LoVo (cell line): ENCODE results near the gene PAX8.

ENCODE experiments used
- DNase-seq: peaks from one replicate; pipeline ENCODE4 v3.0.0-alpha.2; 2016; ENCODE audit warnings: low spot score

The PAX8 gene

DNA sequence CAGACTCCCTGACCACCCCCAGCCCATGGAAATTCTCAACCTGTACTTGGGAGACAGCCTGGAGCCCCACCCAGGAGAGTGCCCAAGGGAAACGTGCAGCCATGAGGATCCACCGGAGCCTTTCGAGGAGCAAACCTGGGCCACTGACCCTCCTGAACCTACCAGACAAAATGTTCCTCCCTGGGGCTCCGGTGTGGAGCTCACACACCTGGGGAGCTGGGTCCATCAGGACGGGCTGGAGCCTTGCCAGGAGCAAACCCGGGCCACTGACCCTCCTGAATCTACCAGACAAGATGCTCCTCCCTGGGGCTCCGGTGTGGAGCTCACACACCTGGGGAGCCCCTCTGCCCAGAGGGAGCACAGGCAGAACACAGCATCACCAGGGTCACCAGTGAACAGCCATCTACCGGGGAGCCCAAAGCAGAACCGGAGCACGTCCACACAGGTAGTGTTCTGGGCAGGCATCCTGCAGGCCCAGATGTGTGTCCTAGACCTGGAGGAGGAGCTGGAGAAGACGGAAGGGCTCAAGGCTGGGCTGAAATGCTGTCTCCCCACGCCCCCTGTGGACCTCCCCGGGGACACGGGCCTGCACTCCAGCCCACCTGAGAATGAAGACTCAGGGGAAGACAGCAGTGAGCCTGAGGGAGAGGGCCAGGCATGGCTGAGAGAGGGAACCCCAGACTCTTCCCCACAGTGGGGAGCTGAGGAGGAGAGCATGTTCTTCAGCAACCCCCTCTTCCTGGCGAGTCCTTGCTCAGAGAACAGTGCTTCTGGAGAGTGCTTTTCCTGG lies 96.1 kb downstream of the PAX8 start:
- DNase-seq, result no peak

DNA sequence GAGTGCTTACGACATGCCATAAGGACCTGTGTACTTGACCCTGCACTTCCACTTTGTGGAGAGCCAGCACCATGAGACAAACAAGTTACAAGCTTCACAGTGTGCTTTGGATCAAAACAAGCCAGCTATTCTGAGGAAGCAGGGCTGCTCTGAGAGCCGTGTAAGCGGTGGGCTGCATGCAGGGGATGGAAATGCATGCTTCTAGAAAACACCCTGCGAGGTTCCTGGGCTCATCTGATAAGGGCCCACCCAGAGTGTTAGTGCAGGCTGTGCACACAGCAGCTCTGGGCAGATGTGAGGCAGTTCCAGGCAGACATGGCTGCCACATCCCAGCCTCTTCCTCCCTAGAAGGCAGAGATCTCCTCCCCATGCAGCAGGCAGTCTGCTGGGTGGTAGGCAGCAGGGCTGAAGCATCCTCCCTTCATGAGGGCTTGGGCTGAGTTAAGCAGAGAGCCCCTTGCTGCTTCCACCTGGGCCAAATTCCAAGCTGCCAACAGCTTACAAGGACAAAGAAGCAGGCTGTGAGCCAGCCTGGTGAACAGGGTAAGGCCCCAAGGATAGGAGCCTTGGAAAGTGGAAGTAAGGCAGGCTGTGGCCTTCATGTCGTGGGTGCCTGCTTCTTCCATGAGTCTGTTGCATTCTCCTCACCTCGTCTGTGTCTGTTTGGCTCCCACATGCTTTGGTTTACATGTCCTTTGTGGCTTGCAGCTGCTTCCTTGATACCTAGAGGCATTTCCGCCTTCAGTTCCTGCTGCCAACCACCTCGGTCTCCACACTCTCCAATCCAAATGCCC lies 97.3 kb downstream of the PAX8 start:
- no peak for DNase-seq

DNA sequence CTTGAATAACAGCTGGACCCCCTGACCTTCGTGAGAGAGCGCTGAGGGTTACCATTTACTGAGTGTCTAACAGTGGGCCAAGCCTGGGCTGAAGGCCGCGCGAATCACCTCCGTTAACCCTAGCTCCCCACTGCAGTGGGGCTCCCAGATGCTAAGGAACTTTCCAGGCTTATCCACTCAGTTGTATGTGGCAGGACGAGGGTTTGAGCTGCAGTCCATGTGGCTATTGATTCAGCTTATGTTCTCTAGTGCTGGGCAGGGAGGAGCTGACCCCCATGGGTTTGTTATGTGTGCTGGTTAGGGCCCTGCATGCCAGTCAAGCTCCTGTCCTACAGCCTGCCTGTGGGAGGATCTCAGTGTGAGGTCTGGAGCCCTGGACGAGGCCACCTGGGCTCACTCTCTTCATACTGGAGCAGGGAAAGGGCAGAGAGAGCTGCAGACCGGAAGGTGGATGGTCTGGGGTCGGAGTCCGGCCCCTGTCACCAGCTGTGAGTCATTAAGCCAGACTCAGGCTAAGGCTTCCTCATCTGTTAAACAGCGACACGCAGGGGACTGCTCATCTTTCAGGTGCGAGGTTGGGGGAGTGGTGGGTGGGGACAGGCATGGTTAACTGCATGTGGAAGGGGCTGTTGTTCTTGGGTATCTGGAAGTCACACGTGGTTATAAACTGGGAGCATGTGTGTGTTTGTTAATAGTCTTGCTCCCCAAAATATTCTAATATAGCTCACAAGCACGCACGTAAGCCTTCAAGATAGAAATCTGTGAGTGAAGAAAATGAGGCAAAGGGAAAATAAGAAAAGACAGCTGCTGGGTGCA lies 98.4 kb downstream of the PAX8 start:
- no peak for DNase-seq

DNA sequence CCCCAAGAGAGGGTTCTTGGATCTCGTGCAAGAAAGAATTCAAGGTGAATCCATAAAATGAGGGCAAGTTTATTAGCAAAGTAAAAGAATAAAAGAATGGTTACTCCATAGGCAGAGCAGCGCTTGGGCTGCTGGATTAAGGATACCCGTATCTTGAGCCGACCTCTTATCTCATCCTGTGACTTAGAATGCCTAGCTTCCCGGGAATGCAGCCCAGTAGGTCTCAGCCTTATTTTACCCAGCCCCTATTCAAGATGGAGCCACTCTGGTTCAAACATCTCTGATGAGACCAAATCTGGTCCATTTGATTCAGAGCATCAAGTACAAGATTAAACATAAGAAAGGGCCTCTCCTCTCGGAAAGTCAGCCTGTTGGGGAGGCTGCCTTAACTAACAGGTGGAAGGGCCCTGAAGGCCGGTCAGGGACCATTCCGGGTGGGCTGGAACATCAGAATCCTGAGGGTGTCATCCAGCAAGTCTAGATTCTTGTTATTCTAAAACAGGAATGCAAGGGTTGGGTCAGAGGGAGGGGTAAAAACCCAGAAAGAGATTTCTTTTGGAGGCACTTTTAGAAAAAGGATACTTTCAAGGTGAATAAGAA lies 99.2 kb downstream of the PAX8 start:
- no peak for DNase-seq

DNA sequence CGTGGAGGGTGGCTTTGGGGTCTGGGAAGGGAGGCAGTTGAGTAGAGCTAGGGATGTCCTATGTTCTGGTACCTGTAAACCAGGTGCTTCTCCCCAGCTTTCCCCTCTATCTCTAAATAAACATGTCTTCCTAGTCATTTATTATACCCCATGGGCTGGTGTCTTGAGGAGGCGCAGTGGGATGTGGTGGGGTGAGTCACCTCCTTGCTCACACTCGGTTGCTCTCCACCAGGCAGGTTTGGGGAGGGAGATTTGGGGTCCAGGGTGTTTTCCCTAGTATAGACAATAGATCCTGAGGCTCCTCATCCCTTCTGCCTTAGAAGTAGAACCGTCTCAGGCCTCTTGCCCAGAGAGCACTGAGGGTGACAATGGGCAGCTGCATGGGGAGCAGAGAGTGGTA lies 99.8 kb downstream of the PAX8 start:
- DNase-seq, result no peak

DNA sequence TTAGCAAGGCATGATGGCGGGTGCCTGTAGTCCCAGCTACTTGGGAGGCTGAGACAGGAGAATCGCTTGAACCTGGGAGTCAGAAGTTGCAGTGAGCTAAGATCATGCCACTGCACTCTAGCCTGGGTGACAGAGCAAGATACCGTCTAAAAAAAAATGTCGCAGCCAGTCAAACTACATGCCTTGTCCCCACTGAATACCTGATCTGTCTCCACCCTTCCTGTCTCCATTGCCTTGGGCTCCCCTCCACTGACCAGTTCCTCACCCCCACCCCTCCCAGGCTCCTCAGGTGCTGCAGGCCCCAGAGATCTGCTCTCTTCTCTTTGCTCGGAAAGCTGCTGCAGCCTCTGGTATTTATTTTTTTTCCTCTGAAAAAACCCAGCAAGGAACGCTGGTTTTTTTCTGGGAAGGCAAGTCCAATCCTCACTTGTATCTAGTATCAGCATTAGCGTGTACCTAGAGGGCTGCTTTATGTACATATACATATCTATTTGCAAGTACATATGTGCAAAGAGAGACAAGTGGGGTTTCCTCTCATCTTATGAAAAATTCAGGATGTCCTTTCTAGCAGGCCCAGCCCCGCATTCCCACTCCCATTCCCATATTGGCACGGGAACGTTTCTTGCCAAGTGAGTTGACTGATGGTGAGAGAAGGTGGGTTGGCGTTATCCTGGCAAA lies 100.5 kb downstream of the PAX8 start:
- no peak for DNase-seq

DNA sequence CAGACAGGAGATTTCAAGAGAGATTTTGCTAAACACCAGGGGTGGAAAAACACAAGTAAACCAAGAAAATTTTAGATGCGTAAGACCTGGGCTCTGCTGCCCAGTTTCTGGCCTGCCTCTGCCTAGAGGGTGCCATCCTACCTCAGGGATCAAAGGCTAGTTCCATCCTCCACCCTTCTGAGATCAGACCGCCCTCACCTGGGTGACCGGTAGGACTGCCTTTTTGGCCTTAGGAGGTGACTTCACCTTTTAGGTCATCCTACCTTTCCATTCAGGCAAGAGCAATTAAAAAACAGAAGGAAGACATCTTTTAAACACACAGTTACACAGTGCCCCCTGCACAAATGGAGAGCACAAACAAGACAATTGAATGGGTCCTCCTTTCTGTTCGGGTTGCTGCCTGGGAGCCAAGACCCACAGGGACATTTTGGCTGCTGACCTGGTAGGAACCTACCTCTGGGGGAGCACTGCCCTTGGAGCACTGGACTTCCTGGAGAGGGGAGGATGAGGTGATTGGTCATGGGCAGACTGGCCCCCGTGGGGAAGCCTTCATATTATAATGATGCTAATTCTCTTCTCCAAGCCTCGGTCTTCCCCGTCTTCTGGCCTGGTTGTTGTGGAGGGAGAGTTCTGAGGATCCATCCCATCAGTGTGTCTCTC lies 101.9 kb downstream of the PAX8 start:
- DNase-seq, result no peak

DNA sequence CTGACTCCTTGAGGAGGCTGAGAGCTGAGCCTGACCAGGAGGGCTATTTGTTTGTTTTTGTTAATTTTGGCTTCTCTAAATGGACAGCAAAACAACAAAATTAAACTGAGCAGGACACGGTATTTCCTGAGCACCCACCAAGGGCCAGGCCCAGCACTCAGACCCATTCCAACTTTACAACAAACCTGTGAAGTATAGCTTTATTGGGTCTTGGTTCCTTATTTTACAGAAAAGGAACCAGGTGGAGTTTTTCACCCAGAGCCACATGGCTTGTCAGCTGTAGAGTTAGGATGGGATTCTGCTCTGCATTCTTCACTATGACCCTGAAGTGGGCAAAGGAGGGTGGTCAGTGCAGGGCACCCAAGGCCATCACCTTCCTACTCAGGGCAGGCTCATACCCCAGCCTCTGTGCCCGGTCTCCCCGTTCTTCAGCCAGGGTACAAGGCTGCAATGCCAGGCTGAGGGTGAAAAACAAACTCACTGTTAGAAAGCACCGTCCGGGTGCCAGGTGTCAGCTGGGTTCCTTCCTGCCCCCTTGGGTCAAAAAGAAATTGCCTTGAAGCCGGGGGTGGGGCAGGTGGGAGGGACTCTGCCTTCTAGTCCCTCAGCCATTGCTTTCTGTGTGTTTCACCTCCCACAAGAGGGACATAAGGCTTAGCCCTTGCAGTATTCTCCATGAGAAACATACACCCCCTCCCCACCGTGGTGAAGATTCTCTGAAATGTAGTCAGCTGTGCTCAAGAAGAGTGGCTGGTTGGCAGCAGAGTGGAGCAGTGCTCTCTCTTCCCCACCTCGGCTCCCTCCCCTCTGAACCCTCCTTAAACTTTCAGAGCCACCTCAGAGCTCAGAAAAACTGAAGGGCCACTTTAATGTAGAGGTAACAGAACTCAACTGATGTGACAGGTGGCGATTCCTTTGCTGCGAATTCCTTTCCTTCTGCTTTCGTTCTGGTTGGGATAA lies 102.7 kb downstream of the PAX8 start:
- no peak for DNase-seq

DNA sequence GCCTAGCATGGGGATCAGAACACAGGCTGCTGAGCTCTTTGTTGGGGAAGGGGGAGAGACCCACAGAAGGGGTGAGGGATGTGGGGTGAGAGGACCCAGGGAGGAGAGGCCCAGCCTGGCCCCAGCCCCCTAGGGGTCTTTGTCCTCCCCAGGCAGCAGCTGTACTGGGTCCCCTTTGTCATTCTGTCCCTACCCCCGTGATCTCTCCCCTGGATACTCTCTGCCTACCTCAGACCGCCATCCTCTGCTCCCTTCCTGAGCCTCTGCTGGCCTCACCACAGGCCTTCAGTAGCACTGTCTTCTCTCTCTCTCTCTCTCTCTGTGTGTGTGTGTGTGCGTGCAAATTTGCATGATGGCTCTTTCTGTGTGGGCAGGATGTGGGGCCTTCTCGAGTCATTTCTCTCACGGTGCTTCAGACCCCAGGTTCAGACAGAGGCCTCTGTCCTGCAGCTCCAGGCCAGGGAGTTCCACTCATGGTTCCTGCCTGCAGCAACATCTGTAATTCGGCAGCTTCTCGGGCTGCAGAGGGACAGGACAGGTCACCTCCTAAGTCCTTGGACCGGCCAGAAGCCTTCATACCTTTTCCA lies 103.6 kb downstream of the PAX8 start:
- DNase-seq, result no peak

DNA sequence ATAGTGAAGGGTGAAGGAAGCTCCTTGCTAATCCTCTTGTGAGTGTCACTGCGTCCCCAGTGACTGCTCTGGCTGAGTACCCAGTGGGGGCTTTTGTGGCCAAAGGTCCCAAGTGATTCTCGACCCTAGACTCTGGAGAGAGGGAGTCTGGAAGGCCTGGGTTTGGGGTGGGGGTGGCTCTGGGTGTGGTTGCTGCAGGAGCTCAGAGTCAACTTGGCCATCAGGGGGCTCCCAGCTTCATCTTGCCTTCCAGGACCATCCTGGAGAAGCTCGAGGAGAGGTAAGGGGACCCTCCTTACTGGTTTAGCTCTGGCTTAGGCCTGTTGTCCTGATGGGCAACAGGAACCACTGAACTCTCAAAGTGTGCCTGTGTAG lies 104.4 kb downstream of the PAX8 start:
- DNase-seq, result no peak

DNA sequence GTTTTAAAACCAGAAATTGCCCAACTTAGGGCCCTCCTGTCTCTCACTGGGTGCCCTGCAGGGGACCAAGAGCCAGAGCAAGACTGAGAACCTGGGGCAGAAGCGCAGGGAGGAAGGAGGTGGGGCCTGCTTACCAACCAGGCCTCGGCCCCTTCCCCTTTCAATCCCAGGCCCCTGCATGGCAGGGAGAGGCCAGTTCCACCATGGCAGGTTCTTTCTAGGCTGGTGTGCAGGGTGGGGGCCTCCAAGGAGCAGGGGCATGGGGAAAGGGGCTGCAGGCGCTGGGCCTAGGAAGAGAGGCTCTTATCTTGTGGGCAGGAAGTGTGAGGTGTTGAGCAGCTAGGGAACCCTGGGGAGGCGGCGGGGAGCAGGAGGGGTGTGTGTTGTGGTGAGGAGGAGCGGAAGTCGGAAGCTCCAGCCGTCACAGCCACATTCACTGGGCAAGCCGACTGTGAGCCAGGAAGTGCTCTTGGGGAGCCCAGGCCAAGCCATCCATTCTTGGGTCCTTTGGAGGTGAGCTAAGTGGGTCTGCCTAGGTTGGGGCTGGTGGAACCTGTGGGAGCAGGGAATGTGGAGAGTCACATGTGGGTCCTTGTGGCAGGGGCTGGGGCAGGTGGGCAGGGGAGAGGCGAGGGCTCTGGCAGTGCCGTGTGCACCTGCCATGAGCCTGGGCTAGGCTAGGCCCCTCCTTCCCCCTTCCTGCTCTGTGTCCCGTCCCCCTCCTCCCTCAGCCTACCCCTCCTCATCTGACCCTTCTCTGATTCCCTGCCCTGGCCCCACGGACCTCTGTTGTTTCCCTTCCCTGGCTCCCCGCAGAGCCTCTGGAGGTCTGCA lies 105.0 kb downstream of the PAX8 start, which contains the start of gene PSD4:
Gene PSD4, plus strand, starts transcription at position 430 of the 834 bp plus-strand sequence. CDS start 8,486 bp downstream, outside the sequence.
- no peak for DNase-seq

DNA sequence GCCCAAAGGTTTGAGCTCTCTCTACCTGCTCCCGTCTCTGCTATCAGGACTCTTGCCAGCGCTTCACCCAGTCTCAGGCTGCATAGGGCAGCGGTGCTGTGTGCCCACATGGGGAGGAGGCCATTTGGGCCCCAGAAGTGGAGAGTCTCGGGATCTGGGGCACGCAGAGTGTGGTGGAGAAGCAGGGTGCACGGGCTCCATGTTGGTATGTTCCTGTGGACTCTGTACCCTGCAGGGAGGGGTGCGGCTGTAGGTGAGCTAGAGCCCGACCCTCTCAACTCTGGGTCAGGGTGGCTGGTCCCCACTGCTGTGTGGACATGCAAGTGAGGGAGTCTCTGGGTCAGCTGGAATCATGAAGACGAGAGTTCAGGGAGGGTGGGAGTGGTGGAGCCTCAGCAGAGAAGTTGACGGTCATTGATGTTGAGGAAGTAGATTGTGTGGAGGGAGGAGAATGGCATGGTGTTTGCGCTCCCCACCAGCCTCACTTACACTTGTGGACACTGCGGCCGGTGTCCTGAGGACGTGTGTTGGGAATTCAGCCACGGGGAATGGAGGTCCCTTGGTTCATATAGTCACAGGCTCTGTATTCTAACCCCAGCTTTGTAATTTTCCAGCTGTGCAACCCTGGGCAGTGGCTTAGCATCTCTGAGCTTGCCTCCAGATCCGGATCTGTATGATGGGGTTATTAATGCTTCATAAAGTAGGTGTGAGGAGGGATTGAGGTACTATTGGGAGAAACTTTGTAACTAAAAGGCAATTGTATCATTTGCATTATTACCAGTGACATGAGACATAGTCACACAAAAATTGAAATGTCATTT lies 105.8 kb downstream of the PAX8 start:
- no peak for DNase-seq

DNA sequence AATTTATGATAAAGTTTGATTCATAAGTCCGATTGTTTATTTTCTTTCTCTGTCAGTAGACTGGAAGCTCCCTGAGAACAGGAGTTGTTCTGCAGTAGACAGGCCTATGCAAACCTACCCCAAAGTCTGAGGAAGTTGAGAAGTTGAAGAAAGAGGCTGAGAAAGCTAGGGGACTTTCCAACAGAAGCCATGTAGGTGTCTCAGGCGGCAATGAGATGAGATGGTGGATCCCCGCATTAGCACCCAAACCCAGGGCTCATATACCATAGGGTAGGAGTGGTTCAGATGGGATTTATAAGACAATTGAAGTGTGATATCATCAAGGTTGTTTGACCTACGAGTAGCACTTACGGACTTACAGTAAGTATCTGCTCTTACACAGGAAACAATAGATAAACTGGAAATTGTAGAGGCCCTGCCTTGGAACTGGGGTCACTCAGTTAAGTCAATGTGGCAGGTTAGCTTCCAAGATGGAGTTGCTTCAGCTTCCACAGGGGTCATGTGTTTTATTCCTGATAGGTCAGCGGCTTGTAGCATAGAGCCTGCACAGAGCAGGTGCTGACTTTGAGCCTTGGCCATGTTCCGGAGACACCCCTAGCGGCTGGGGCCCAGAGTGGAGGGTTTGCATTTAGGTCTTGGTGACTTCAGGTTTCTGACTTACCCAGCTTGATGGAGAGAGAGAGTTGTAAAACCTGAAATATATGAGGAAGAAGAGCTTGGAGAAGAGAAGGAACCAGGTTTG lies 107.2 kb downstream of the PAX8 start:
- no peak for DNase-seq

DNA sequence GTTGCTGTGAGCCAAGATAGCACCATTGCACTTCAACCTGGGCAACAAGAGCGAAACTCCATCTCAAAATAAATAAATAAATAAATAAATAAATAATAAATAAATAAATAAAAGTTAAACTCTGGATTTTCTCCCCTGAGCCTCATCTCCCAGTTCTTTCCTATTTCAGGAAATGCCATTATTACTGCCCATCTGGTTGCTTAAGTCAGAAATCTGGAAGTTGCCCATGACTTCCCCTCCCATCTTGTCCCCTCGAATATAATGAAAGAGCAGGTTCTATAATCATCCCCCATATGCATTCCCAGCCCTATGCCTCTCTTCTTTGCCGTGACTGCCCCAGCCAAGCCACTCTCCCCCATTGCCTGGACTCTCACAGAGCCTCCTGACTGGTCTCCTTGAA lies 109.1 kb downstream of the PAX8 start:
- no peak for DNase-seq

DNA sequence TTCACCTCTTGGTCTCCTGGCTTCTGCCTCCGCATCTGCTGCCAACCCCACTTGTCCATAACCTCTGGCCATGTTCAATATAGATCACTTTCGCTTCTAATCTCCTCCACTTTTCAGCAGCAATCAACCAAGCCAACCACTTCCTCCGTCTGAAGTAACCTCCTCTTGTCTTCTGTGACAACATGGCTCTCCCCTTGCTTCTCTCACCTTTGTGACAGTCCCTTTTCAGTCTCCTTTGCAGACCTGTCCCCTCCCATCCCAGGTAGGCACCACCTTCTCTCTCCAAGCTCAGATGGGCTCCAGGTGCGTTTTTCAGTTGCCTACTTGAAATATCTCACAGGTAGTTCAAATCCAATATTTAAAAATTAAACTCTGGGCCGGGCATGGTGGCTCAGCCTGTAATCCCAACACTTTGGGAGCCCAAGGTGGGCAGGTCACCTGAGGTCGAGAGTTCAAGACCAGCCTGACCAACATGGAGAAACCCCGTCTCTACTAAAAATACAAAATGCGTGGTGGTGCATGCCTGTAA lies 109.7 kb downstream of the PAX8 start:
- DNase-seq, result no peak

DNA sequence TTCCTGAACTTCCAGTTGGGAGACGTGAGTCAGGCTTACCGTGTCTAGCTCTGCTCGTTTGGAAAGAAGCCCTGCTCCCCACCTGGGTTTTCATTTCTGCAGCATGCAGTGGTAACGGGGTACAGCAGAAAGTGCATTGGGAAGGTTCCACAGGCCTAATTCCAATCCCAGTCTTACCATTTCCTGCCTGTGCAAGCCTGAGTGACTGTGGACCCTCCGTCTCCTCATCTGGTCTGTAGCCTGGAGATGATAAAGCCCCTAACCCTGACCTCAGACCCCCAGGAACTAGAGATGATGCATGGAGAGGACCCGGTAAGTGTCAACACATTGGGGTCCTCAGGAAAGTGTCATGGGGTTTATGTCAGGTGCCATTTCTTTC lies 110.8 kb downstream of the PAX8 start:
- DNase-seq, result no peak
